Activated effector memory CD4-positive, alpha-beta T cell treated with anti-CD3 and anti-CD28 coated beads, Interleukin-2, amount 50 U/mL, for 16 hours (primary cell): ENCODE results near the gene GPC6.

Source experiments
- DNase-seq: peaks from one replicate; pipeline ENCODE4 v3.0.0-alpha.2; 2020

The GPC6 gene

DNA sequence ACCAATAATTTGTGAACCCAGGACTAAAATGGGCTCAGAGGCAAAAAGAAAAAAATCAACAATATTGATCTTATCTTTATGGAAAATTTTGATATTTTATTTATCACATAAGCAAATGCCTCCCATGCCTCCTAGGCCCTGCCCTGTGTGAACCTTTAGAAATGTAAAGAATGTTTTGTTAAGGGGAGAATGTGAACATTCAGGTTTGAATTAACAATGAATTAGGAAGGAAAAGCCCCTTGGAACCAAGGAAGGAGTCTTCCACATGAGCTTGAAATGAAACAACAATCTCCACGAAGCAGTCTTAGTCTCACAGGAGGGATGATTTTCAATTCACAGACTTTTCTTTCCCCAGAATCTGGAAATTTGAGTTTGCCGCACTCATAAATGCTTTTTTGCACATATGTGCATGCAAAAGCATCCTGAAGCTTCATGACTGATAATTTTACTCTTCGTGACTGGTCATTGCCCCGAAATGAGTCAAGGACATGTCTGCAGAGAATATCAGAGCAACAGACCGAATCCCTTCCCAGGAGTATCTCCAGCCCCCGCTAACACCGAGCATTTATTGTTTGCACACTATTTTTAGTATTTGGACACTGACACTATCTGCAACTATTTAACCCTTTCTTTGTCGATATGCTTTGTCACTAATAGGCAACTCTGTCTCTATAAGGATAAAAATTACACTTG, 1117.7 kb downstream of the GPC6 start:
- DNase-seq: no peak

DNA sequence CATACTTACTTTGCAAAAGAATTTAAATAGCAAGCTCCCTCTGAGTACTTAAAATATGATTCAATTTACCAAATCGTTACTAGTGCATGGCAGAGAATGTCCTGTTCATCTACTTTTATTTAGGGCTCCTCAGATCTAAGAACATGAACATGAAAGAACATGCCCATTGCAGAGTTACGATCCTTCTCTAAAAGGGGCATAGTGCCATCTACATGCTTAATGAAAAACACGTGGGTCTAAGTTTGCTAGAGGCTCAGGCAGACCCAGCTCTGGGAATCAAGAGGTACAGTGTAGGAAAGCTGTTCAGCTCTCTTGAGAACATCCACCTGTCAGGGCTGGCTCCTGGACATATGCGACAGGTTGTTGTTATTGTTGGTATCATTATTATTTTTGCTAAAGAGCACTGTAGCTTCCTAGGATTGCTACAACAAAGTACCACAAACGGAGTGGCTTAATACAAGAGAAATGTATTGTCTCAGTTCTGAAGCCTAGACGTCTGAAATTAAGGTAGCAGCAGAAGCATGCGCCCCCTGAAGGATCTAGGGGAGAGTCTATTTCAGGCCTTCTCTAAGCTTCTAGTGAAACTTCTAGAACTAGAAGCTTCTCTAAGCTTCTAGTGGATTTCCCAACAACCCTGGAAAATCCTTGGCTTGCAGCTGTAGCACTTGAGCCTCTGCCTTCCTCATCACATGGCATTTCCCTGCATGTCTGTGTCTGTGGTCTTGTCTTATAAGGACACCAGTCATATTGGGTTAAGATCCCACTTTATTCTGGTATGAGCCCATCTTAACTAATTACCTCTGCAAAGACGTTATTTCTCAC, 1119.0 kb downstream of the GPC6 start:
- DNase-seq: no peak

DNA sequence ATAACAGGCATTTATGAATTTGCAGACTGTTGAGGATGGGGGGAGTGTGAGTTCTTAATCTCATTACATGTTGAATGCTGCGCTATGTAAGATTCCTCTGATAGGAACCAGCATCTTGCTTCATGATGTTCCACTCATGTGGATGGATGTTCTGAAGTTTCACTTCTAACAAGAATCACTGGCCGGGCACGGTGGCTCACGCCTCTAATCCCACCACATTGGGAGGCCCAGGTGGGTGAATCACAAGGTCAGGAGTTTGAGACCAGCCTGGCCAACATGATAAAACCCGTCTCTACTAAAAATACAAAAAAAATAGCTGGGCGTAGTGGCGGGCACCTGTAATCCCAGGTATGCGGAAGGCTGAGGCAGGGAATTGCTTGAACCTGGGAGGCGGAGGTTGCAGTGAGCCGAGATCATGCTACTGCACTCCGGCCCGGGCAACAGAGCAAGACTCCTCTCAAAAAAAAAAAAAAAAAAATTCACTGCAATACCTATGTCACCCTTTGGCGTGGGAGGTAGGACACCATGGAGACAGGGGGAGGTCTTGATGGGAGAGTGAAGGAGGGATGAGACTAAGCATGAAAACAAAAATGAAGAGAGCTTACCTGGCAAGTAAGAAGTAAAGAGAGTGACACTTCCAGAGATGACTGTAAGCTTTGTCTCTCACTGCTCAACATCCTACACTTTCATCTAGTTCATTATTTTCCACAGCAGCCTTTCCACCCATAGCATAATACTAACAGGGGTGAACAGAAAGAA, 1119.8 kb downstream of the GPC6 start:
- DNase-seq: no peak

DNA sequence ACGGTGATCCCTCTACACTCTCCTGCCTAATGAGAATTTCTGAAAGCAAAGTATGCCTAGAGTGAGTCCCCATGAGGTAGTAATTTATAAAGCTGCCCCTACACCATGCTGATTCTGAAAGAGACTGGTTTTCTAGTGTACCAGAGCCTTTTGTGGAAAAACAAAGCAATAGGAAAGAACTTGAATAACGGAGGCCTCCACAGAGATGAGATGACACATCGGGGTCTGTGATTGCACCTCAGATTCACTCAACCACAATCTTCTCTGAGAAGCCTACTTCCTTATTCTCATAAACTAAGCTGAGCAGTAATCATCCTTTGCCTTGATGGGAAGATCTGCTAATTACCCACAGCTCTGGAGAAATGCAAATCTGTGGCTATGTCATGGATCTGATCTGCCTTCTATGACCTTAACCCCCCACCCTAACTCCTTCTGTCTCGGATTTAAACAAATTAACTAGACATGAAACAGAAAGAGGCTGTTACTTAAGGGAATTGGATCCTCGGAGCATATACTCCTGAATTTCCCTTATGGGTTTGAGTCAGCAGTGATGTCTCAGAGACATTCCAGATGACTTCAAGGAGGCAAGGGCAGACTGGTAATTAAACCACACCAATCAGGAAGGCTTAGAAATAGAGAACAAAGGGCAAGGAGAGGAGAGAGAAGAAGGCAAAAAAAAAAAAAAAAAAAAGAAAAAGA, 1124.8 kb downstream of the GPC6 start:
- no peak for DNase-seq

DNA sequence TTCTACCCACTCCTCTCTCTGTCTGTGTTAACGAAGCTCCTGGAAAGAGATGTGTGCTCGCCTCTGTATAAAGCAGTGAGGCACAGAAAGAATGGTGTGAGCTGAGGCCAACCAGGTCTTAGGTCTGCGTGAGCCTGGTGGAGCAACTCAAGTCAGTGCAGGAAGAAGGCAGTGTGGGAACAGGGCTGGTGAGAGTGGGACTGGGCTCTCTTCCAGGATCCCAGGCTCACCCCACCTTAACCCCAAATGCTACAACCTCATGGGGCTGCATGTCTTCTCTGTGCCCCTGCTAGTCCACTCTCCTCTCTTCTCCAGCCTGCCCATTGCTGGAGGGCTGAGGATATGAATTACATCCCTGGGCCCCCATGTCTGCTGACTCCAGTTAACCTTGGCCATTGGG, 1125.5 kb downstream of the GPC6 start:
- no peak for DNase-seq

DNA sequence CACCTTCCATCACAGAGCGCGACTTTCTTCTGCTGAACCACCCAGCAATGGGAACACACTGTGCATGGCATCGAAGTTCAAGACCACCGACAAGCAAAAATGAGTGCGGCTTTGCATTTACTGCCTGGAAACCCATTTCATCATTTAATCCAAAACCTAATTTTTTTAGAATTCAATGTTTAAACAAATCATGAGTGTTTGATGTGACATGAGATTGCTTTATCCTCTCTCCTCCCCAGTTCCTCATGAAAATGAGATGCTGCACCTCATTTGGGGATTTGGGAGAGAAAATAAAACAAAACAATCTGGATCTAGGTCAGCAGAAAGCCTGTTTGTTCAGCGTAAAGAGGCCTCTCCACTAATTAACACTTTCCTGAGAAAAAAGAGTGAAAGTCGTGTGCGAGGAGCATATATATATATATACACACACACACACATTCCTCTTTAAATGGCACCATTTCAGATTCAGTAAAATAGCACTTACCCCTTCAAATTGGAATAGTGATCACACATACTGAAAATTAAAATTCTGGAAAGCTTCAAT, 1126.6 kb downstream of the GPC6 start:
- DNase-seq: no peak

DNA sequence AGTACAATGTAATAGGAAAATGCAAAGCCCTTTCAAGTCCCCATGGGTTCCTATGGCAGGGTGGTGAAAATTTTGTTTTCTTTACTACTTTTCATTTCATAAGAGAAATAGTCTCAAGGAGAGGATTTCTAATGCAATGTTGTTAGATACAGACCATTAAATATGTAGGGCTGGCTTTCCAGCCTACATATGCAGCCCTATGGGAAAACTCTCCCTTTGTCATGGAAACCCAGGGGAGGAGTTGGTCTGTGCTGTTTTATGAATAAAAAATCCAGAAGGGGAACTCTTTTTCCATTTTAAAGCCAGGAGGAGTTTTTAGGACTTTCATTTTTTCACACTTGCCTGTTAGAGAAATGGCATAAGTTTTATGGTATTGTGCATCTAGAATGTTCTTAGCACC, 1133.3 kb downstream of the GPC6 start:
- DNase-seq: no peak

DNA sequence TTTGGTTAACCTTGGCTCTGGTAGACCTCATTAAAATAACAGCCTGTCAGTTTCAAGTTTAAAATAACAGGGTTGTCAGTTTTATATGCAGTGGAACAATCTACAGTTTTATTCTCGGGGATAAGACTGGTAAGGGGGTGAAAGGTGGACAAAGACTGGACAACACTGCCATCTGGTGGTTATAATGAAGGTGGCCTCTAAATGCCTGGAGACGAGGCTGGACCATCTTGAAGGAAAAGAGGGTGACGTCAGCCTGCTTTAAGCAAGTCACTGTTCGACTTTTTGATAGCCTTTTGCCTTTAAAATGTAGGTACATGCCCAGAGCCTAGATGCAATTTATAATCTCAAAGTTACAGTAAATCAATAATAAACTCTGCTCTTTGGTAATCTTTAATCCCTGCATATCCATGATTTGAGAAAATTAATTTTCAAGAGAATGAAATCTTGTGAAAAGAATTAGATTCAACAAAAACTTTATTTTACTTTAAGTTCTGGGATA, 1135.9 kb downstream of the GPC6 start:
- DNase-seq: peak; percentile 79

DNA sequence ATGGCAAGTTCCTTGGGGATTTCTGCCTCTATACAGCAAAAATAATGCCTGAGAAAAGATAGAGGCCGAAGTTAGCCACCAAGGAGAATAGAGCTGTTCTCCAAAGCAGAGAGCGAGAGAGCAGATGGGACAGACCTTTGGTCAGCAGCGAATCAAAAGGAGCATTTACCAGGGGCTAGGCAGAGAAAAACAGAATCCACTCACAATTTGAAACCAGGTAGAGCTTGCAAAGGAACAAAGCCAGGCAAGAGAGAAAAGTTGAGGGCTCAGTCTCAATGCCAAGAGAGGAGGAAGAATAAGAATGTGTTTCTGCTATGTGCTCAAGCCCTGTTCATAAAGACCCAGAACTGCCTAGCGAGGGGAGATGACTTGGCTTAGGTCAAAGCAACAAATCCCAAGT, 1140.1 kb downstream of the GPC6 start:
- DNase-seq: no peak

DNA sequence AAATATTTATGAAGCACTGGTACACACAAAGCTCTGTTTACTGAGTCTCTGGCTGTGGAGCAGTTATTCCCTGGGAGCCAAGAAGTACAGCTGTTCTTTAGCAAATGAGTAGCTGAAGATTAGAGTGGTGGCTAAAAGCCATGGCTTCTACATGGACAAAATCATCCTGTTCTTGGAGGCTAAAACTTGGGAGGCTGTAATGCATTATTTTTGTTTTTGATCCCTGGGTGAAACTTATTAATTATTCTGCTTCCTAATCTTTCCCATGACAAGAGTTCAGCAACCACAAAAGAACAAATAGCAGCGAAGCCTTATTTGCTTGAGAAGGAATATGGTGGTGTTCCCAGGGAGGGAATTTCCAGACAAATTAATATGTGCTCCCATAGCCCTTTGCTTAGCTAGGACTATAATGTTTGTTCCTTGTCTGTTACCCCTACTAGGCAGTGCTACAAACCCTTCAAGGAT, 1143.4 kb downstream of the GPC6 start:
- no peak for DNase-seq

DNA sequence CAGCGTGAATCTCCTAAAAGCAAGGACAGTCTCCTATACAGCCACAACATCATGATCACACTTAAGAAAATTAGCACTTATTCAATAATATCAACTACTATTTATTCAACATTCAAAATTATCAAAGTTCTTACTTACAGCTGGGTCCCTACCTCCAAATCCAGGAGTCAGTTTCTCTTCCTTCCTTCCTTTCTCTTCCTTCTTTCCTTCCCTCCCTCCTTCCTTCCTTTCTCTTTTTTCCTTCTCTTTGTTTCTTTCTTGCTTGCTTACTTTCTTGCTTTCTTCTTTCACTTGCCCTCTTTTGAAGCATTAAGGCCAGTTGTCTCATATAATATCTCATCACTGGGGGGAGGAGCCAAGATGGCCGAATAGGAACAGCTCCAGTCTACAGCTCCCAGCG, 1145.2 kb downstream of the GPC6 start:
- DNase-seq: no peak

DNA sequence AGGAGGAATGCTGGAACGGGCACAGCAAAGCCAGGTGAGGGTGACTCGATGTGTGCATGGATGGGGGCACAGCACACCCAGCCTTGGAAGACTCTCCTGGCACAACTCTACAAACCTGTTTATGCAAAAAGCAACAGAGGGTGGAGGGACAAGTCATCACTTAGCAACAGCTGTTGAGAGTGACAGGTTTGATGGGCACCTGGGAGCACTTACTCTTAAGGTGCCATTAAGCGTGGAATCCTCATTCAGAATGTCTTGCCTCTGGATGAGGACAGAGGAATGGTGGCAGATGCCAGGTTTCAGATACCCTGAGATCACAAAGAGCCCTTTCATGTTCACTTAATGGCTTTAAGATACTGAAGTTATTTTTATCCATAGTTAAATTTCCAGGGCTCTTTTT, 1155.9 kb downstream of the GPC6 start:
- DNase-seq: no peak

DNA sequence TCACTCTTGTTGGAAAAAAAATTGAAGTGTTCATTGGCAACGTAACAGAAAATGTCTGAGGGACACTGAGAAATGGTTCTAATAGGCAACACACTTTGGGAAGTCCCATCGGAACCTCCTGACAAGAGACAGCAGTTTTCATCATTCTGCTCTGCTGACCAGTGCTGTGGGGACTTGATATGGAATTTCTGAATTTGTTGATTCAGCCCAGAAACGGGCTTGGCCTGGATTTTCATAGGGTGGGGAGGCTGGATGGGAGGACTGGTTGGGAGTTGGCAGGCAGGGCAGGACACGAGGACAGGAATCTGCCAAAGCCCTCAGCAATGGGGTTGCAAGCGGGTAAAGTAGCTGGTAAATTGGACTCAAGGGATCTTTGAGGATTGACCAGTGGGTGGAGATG, 1156.4 kb downstream of the GPC6 start:
- DNase-seq: no peak

DNA sequence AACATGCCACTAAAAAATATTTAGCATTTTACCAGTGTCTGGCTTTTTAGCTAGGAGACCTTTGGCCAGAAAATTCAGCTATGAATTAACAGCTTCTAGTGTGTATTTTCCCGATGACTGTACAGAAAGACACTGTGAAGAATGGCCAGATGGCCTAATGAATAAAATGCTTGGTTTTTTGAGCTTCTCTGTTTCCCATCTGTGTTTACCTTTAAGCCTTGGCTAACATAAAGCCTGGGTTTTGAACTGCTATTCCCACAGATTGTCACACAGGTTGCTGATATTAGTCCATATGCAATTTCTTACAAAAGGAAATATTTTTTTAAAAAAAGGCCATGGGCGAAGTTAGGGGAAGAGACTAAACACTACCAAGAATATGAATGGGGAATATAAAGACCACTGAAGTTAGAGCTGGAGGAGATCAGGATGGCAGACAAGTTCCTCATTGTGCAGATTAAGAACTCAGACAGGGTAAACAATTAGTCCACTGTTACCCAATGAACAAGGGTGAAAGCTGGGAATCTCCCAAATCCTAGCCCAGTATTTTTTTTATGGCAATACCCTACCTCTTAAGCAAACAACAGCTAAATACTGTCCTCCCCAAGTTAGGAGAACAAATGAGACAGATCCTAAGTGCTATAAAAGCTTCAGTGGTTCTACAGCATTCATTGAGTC, 1157.8 kb downstream of the GPC6 start:
- no peak for DNase-seq

DNA sequence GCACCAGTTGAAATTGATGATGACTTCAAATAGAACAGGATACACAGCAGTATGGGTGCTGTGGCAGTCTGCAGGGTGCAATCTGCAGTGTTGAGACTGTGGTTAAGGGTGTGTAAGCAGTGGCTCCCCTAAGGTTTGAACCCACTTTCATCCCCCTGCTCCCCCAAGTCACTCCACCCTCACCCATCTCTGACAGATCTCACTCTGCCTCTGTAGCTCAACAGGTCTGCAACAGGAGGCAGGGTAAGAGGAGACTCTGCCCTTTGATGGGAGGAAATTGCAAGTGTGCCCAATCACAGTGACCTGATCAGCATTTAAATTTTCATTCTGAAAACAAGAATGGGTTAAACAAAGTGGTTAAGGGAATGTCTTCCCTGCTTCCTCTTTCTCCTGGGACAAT, 1160.4 kb downstream of the GPC6 start:
- no peak for DNase-seq

DNA sequence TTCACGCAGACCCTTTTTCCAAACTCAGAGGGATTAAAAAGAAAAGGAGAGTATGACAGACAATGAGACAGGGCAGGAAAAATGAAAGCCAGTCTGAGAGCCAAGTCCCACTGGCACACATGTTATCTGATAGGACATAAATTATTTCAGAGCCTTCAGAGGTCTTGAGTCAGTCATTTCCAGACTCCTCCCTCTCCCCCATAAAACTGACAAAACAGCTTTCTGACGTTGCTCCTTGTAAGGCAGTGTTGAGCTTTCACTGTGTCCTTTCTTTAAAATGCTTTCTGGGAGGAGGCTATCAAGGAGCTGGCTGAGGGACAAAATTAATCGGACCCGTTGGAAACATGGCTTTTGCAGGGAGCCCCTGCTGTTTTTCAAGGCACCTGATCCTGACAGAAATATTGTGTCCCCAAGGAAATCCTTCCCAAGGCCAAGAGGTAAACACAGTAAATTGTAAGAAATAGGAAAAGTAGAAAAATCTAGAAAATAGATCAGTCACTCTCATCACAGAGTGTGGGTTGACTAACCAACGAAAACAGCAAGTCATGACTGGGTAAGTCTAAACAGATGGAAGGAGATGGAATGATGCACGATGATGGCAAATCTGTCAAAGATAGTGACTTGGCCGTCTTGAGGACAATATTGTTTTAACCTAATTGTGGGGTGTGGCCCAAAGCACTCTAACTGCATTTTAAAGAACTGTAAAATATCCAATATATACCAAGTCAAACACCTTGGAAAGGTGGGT, 1163.2 kb downstream of the GPC6 start:
- DNase-seq: no peak

DNA sequence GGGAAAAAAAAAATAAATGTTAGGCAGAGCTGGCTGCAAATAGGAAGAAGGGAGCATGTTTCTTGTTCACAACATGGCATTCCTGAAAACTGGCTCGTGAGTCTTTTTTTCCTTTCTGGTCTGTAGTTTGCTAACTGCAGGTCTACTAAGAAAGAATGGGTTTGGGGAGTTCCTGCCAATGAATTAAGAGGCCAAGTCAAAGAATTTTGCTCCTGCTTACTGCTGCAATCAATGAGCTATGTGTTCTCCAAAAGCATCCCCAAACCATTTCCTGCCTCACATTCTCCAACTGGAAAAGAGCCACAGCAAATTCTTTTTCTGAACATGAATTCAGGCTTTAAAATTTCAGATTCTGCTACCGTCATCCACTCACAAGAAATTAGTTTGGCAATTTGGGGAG, 1164.3 kb downstream of the GPC6 start:
- no peak for DNase-seq

DNA sequence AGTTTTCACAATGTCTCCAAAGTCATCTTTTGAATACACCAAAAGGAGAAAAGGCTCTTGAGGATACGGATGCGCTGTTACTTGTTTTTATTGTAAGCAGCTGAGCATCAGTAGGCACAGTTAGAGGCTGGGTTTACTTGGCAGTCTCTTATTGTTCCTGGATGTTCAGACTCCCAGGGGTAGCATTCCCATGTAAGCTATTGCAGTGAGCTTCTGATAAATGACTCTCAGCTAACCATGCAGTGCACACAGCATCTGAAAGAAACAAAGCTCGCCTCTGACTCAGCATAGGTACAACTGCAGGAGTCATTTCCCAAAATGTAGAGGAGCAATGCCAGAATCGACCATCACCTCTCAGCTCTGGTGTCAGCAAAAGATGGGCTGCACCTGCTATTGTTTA, 1168.1 kb downstream of the GPC6 start:
- no peak for DNase-seq

DNA sequence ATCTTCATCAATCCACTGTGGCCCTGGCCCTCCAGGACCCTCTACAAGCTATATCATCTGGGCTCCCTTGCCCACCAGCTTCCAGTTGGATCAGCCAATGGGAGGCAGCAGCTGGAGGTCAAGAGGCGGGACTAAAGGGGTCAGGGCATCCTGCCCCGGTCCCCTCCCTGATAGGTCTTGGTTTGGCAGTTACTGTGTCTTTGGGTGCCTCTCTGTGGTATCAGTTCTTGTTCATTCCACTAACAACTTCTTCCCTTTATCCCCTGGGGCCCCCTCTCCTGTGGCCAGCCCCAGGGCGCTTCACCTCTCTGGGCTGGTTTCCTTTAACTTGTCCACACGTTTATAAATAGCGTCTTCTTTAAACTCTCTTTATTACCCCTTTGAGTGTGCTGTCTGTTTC, 1169.3 kb downstream of the GPC6 start:
- no peak for DNase-seq

DNA sequence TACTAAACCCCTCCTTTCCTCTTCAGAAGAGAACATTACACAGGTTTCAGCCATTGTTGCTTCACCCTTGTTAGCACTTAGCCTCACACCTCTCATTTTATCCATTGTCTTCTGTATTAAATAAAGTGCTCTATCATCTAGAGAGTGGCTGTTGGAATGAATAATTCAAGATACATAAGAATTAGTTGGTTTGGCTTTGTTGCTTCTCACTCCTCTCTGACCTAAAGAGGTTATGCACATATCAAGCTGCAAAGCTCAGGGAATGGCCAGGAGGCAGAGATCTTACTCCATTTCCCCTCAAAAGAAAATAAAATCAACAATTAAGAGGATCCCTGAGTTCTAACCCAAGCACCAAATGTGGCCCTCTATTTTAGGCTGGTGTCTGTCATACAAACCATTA, 1173.2 kb downstream of the GPC6 start:
- DNase-seq: no peak

DNA sequence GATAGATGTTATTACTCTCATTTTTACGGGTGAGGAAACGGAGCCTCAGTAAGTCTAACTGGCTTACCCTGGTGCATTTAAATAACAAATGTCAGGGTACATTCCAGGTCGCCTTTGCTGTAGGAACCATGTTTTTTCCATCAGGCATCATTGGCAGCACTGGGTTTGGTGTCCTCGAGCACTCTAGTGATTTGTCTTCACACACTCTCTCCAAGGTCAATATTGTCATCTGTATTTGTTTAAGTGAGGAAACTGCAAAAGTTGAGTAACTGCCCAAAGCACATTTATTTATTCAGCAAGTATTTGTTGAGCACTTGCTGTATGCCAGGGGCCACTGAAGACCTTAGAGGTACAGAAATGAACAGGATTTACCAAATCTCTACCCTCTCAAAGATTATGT, 1174.3 kb downstream of the GPC6 start:
- DNase-seq: no peak
